Measurements from ENCODE around the gene GATAD2B. TPM values are rescaled to one million over a fixed set of nuclear protein-coding genes. Genes with fewer than 3 reads are reported as not detected.

The GATAD2B gene
- polyA plus RNA-seq, 3 donors from 2014 or later, result 1.3 to 5.5 (median 2.1) TPM

GRCh38 chr1:153764310-153764709 lies 158.5 kb downstream of the GATAD2B start:
- peak overlapping the region in 1 of 6 donors; percentile 40 for H3K27ac Mint-ChIP-seq
- H3K4me3 Mint-ChIP-seq, result no peak overlapping the region
- H3K36me3 Mint-ChIP-seq, result peaks cover 27 to 56% (median 29%) of the 10 kb centered on the region in 3 donors
- DNase-seq, result no peak
- no peaks in the 10 kb centered on the region for H3K4me1 Mint-ChIP-seq
- H3K27me3 Mint-ChIP-seq (ENCODE audit: low read depth in 3 of 3), result no peaks in the 10 kb centered on the region
- no peaks in the 10 kb centered on the region for H3K9me3 Mint-ChIP-seq

DNA sequence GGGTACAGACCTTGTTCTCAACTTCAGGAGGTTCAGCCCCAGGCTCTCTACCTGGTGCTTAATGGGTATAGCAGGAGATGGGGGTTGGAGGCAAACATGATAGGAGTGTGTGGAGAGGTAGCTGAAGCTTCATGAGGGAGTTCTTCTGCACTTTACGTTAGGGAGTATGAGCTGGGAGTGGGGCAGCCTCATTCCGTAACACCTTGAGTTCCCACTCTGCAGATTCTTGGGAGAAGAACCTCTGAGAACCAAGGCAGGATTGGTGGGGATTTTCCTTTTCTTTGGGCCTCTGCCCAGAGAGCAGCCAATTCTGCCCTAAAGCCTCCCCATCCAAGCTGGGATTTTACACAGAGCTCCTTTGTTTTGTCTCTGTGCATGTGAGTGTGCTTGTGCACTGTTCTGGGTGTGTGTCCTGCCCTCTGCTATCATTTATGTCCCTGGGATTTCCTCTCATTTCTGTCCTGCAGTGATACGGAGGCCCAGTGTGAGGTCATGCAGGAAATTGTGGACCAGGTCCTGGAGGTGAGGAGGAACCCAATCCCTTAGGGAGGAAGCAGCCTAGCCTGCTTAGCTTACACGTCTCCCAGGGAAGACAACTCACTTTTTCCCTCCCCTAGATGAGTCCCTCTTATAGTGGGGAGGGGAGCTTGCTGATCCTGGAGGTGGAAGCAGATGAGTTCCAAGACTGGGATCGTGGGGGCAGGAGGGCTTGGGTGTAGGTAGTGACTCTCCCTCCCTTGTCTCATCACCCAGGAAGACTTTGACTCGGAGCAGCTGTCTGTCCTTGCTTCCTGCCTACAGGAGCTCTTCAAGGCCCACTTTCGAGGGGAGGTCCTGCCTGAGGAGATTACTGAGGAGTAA lies 159.2 kb downstream of the GATAD2B start:
- Mint-ChIP-seq H3K27ac (peak overlapping the region in 2 of 6 donors; percentile 14 to 58), H3K36me3 (peaks cover 27 to 52% (median 27%) of the 10 kb centered on the region in 3 donors), H3K9me3 (no peaks in the 10 kb centered on the region), H3K4me1 (no peaks in the 10 kb centered on the region), H3K27me3 (ENCODE audit: low read depth in 3 of 3) (no peaks in the 10 kb centered on the region), H3K4me3 (no peak overlapping the region)
- DNase-seq, result no peak

DNA sequence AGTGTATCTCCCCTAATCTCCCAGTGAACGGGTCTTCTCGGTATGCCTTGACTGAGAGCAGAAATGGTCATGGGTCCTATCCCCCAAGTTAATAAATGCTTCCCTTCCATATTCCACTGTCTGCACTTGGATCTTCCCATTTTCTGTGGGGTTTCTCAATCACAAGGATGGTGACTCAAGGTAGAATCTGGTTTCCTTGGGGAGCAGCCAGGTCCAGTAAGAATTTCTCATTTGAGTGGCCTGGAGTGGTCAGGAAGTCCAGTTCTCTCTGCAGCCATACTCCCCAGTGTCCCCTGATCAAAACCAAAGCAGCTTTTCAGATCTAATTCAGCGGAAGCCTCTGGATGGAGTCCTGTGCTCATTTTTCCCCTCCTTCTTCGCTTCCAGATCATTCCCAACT lies 162.3 kb downstream of the GATAD2B start:
- no peak for DNase-seq
- Mint-ChIP-seq H3K4me1 (no peaks in the 10 kb centered on the region), H3K36me3 (peaks cover 18 to 55% (median 33%) of the 10 kb centered on the region in 3 donors), H3K4me3 (no peak overlapping the region), H3K9me3 (no peaks in the 10 kb centered on the region), H3K27me3 (ENCODE audit: low read depth in 3 of 3) (no peaks in the 10 kb centered on the region), H3K27ac (peak overlapping the region in 1 of 6 donors; percentile 74)

Other genes starting within 250 kb of the GATAD2B start
- gene NPR1, start 244.3 kb downstream of the GATAD2B start, polyA plus RNA-seq, result not detected
- gene INTS3, start 194.9 kb downstream of the GATAD2B start, polyA plus RNA-seq, result 10 to 100 TPM in 1 of 3 donors, 1 to 10 TPM in 2; 7.5 to 14.5 (median 7.9) TPM
- 10 to 100 TPM; 38.3 to 89.0 (median 54.3) TPM for gene SLC27A3, start 147.6 kb downstream of the GATAD2B start, polyA plus RNA-seq
- gene DENND4B, start 23.7 kb upstream of the GATAD2B start, polyA plus RNA-seq, result 10 to 100 TPM in 2 of 3 donors, 1 to 10 TPM in 1; 9.9 to 37.1 (median 11.5) TPM
- gene CRTC2, start 35.6 kb upstream of the GATAD2B start, polyA plus RNA-seq, result 10 to 100 TPM; 13.0 to 31.2 (median 19.3) TPM
- gene SLC39A1, start 40.6 kb upstream of the GATAD2B start, polyA plus RNA-seq, result 10 to 100 TPM; 52.3 to 84.8 (median 54.6) TPM
- 10 to 100 TPM; 10.0 to 17.6 (median 15.2) TPM for gene CREB3L4, start 44.9 kb upstream of the GATAD2B start, polyA plus RNA-seq
- 100 to 1,000 TPM; 365 to 460 (median 440) TPM for gene JTB, start 54.7 kb upstream of the GATAD2B start, polyA plus RNA-seq
- gene RAB13, start 63.4 kb upstream of the GATAD2B start, polyA plus RNA-seq, result not detected
- over 10,000 TPM in 1 of 3 donors, 1,000 to 10,000 TPM in 2; 7,421 to 15,806 (median 9,939) TPM for gene RPS27, start 67.8 kb upstream of the GATAD2B start, polyA plus RNA-seq
- gene NUP210L, start 232.1 kb upstream of the GATAD2B start, polyA plus RNA-seq, result under 1 TPM in 1 of 3 donors, not detected in 2; 0.13 TPM

Measured in immature natural killer cell (primary cell).